Smooth muscle cell (in vitro differentiated cells): Measurements from ENCODE around the gene MAGI1. TPM values are rescaled to one million over a fixed set of nuclear protein-coding genes. Genes with fewer than 3 reads are reported as not detected.

ENCODE experiments used
- DNase-seq: peaks from one replicate; lab custom pipeline; 2025; ENCODE audit not compliant: unreplicated experiment; lab: John Stamatoyannopoulos, UW
- H2AFZ ChIP-seq: fragments of 200-600 bp; sonication (generic); 2 replicates; pipeline ENCODE4 v1.6.0; 2016; ENCODE audit warnings: antibody characterized with exemption, low read depth, mild to moderate bottlenecking
- H3F3A ChIP-seq: fragments of 200-600 bp; sonication (generic); 2 replicates; pipeline ENCODE4 v1.6.0; 2017; ENCODE audit warnings: antibody characterized with exemption, low read depth
- H3K27ac ChIP-seq: fragments of 200-600 bp; sonication (generic); 2 replicates; pipeline ENCODE4 v1.5.1; 2016; ENCODE audit warnings: low read depth, mild to moderate bottlenecking
- H3K27me3 ChIP-seq: fragments of 200-600 bp; sonication (generic); 2 replicates; pipeline ENCODE4 v1.6.1; 2016; ENCODE audit warnings: low read depth, mild to moderate bottlenecking
- H3K36me3 ChIP-seq: fragments of 200-600 bp; sonication (generic); 2 replicates; pipeline ENCODE4 v1.5.1; 2016; ENCODE audit warnings: low read depth
- H3K4me1 ChIP-seq: fragments of 200-600 bp; sonication (generic); 2 replicates; pipeline ENCODE4 v1.5.1; 2016; ENCODE audit warnings: low read depth
- H3K4me2 ChIP-seq: fragments of 200-600 bp; sonication (generic); 2 replicates; pipeline ENCODE4 v1.6.0; 2016; ENCODE audit warnings: mild to moderate bottlenecking
- H3K4me3 ChIP-seq: fragments of 200-600 bp; sonication (generic); 2 replicates; pipeline ENCODE4 v1.5.1; 2016; ENCODE audit warnings: mild to moderate bottlenecking
- H3K79me2 ChIP-seq: fragments of 200-600 bp; sonication (generic); 2 replicates; pipeline ENCODE4 v1.6.0; 2016; ENCODE audit warnings: low read depth, mild to moderate bottlenecking
- H3K9ac ChIP-seq: fragments of 200-600 bp; sonication (generic); 2 replicates; pipeline ENCODE4 v1.6.0; 2016; ENCODE audit warnings: low read depth
- H3K9me3 ChIP-seq: fragments of 200-600 bp; sonication (generic); replicated peaks from 2 replicates; pipeline ENCODE4 v1.5.1; 2016; ENCODE audit warnings: low read depth
- H4K20me1 ChIP-seq: fragments of 200-600 bp; sonication (generic); 2 replicates; pipeline ENCODE4 v1.6.0; 2016; ENCODE audit warnings: low read depth
- WGBS: methylation state at CpG from one replicate; pipeline ENCODE4 v1.1.7; 2016; ENCODE audit warnings: low lambda C conversion rate; 5-methylcytosine and 5-hydroxymethylcytosine counted together
- polyA plus RNA-seq: library from polyadenylated mRNA; unstranded; fragments of >200 nt; fragmentation: Nextera tagmentation; extraction: Ambion mirVana; gene quantifications from 2 replicates; pipeline ENCODE4 v1.2.1, GENCODE V29; 2016
- total RNA-seq: library from RNA; depleted of rRNA; stranded (reverse); fragments of >200 nt; gene quantifications from 2 replicates; pipeline ENCODE4 v1.2.3, GENCODE V29; 2014
- TF ChIP-seq, protein P1 (sequence below): fragments of 200-600 bp; sonication (generic); IDR thresholded peaks from 2 replicates; pipeline ENCODE4 v1.5.1; 2017; ENCODE audit warnings: borderline replicate concordance, mild to moderate bottlenecking, antibody characterized with exemption; ENCODE audit not compliant: insufficient read depth, poor library complexity, severe bottlenecking

The MAGI1 gene
- total and polyA plus RNA-seq, 2 experiments from 2014 or later, result 9.9 to 23.3 TPM

DNA sequence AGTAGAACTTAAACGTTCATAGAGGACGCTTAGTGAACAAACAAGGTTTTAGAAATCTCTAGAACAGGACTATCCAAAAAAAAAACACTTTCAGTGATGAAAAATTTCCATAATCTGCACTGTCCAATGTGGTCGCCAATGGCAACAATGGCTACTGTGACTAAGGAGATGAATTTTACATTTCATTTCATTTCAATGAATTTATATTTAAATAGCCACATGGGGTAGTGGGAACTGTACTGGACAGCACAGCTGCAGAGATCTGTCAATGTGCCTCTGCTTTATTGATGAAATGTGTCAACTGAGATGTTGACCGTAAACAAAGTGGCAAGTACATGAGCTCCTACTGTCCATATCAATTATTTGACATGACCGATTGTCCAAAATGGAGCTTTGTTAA, 222.5 kb downstream of the MAGI1 start:
- H3K9me3 ChIP-seq, result no peaks in the 10 kb centered on the region
- no peak overlapping the region for H2AFZ ChIP-seq
- H3K27me3 ChIP-seq, result no peaks in the 10 kb centered on the region
- H3K9ac ChIP-seq, result no peak overlapping the region
- TF ChIP-seq, protein P1, sequence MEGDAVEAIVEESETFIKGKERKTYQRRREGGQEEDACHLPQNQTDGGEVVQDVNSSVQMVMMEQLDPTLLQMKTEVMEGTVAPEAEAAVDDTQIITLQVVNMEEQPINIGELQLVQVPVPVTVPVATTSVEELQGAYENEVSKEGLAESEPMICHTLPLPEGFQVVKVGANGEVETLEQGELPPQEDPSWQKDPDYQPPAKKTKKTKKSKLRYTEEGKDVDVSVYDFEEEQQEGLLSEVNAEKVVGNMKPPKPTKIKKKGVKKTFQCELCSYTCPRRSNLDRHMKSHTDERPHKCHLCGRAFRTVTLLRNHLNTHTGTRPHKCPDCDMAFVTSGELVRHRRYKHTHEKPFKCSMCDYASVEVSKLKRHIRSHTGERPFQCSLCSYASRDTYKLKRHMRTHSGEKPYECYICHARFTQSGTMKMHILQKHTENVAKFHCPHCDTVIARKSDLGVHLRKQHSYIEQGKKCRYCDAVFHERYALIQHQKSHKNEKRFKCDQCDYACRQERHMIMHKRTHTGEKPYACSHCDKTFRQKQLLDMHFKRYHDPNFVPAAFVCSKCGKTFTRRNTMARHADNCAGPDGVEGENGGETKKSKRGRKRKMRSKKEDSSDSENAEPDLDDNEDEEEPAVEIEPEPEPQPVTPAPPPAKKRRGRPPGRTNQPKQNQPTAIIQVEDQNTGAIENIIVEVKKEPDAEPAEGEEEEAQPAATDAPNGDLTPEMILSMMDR, result no peak
- no peak overlapping the region for H3K4me3 ChIP-seq
- no peak overlapping the region for H3K4me2 ChIP-seq
- no peaks in the 10 kb centered on the region for H3K36me3 ChIP-seq
- H3F3A ChIP-seq, result no peaks in the 10 kb centered on the region
- H4K20me1 ChIP-seq, result peaks cover 39% of the 10 kb centered on the region
- WGBS, result 91% methylated on average over 5 of the region's 5 CpGs
- DNase-seq, result no peak
- H3K79me2 ChIP-seq, result no peaks in the 10 kb centered on the region
- peaks cover 27% of the 10 kb centered on the region for H3K4me1 ChIP-seq
- H3K27ac ChIP-seq, result no peak overlapping the region

DNA sequence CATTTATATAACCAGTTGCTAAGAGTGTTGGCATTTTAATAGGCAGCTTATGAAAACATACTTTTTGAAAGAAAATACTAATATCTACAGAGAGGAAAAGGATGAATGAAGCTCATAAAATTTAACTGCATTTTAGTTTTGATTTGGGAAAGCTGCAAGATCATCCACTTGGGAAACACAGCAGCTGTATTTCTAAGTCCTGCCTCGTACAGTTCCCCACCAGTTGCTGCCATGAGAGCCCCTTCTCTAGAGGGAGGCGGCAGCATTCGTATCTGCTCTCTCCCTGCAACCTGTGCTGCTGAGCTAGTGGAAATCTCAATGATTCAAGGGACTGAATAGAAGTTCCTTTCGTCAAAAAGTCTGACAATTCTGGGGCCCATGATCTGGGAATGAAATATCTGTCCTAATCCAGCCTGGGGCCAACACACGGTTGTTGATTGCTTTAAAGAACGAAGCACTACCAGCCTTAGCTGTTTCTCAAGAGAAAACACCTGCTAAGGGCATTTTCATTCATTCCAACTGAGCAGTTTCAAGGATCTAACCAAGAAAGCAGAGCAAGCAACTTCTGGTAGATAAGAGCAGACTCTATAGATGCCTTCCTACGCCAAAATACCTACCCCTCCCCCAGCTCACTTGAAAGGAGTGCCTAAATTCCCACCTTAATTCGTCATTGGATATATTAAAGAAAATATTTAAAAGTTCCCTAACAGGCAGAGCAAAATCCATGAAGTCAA, 223.7 kb downstream of the MAGI1 start:
- Histone ChIP-seq H3K4me1 (peaks cover 37% of the 10 kb centered on the region), H3K27ac (no peak overlapping the region), H2AFZ (no peak overlapping the region), H3K9me3 (no peaks in the 10 kb centered on the region), H3K36me3 (no peaks in the 10 kb centered on the region), H3K4me3 (no peak overlapping the region), H3F3A (no peaks in the 10 kb centered on the region), H3K27me3 (no peaks in the 10 kb centered on the region), H3K9ac (no peak overlapping the region), H4K20me1 (peaks cover 29% of the 10 kb centered on the region), H3K4me2 (no peak overlapping the region), H3K79me2 (no peaks in the 10 kb centered on the region)
- no peak for DNase-seq
- WGBS, result 78% methylated on average over 8 of the region's 8 CpGs
- TF ChIP-seq, protein P1, result no peak

DNA sequence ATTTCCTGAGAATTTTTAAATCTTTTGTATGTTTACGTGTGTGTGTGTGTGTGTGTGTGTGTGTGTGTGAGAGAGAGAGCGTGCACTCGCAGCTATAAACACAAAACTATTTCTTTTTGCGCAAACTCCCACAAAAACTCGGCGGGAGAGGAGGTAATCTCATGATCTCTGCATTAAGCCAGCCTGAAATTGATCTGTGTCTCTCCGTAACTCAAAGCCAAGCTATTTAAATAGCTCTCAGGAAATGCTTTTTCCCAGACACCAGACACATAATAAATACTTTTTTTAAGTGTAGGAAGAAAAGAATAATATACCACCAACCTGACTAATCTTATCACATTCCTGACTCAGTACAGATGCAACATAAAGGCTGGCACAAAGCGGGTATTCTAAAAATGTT, 226.8 kb downstream of the MAGI1 start:
- no peak for DNase-seq
- Histone ChIP-seq H3K27ac (peak overlapping the region; percentile 66), H3K36me3 (no peaks in the 10 kb centered on the region), H2AFZ (no peak overlapping the region), H4K20me1 (peaks cover 10% of the 10 kb centered on the region), H3K4me3 (no peak overlapping the region), H3K79me2 (no peaks in the 10 kb centered on the region), H3K4me1 (peaks cover 37% of the 10 kb centered on the region), H3K4me2 (peak overlapping the region; percentile 75), H3K9ac (no peak overlapping the region), H3K27me3 (no peaks in the 10 kb centered on the region), H3K9me3 (no peaks in the 10 kb centered on the region), H3F3A (no peaks in the 10 kb centered on the region)
- TF ChIP-seq, protein P1, result no peak
- WGBS, result 26% methylated on average over 8 of the region's 8 CpGs
